ENCODE measurements around the gene SLC35D3.

SLC35D3 gene

GRCh38 chr6:136923954-136924673, 2.0 kb downstream of the SLC35D3 start:
- no peak overlapping the region for H3K4me3 ChIP-seq (ENCODE audit: low read depth, low read length)
- no peak for TF ChIP-seq CTCF (IDR thresholded peaks at IDR 0.05; ENCODE audit: low read depth, low read length)

- no peak for TF ChIP-seq CTCF (IDR thresholded peaks at IDR 0.05; ENCODE audit: low read depth, low read length)
- no peak overlapping the region for H3K4me3 ChIP-seq (ENCODE audit: low read depth, low read length)
These were observed 4.3 kb downstream of the SLC35D3 start for GRCh38 chr6:136926383-136926782.

GRCh38 chr6:136927292-136927691, 5.2 kb downstream of the SLC35D3 start:
- no peak overlapping the region for H3K4me3 ChIP-seq (ENCODE audit: low read depth, low read length)
- peak; percentile 41; the same call in 1 of the 2 replicates for TF ChIP-seq CTCF (IDR thresholded peaks at IDR 0.05; ENCODE audit: low read depth, low read length)

- no peak for TF ChIP-seq CTCF (IDR thresholded peaks at IDR 0.05; ENCODE audit: low read depth, low read length)
- no peak overlapping the region for H3K4me3 ChIP-seq (ENCODE audit: low read depth, low read length)
These were observed 8.4 kb downstream of the SLC35D3 start for GRCh38 chr6:136930528-136930927.

- TF ChIP-seq CTCF (IDR thresholded peaks at IDR 0.05; ENCODE audit: low read depth, low read length) = no peak
- no peak overlapping the region for H3K4me3 ChIP-seq (ENCODE audit: low read depth, low read length)
These were observed 10.5 kb downstream of the SLC35D3 start for GRCh38 chr6:136932599-136932998.

GRCh38 chr6:136945072-136945471, 23.0 kb downstream of the SLC35D3 start:
- no peak for TF ChIP-seq CTCF (IDR thresholded peaks at IDR 0.05; ENCODE audit: low read depth, low read length)
- no peak overlapping the region for H3K4me3 ChIP-seq (ENCODE audit: low read depth, low read length)

GRCh38 chr6:136945711-136946121, 23.6 kb downstream of the SLC35D3 start:
- H3K4me3 ChIP-seq (ENCODE audit: low read depth, low read length) = no peak overlapping the region
- TF ChIP-seq CTCF (IDR thresholded peaks at IDR 0.05; ENCODE audit: low read depth, low read length) = no peak
